HG03558 (cell line): ENCODE data around the gene RNU1-4.
"Not testable (repeated sequence)": the region's sequence is repeated elsewhere in the genome, so short reads cannot be mapped to it uniquely, and the experiment has no call there.

ENCODE experiments used
- ATAC-seq: cut with Tn5 transposase; IDR thresholded peaks from one replicate; pipeline ENCODE4 v1.9.1; 2021; ENCODE audit warnings: moderate number of reproducible peaks; ENCODE audit not compliant: unreplicated experiment; ENCODE audit errors: extremely low read depth

The RNU1-4 gene

DNA sequence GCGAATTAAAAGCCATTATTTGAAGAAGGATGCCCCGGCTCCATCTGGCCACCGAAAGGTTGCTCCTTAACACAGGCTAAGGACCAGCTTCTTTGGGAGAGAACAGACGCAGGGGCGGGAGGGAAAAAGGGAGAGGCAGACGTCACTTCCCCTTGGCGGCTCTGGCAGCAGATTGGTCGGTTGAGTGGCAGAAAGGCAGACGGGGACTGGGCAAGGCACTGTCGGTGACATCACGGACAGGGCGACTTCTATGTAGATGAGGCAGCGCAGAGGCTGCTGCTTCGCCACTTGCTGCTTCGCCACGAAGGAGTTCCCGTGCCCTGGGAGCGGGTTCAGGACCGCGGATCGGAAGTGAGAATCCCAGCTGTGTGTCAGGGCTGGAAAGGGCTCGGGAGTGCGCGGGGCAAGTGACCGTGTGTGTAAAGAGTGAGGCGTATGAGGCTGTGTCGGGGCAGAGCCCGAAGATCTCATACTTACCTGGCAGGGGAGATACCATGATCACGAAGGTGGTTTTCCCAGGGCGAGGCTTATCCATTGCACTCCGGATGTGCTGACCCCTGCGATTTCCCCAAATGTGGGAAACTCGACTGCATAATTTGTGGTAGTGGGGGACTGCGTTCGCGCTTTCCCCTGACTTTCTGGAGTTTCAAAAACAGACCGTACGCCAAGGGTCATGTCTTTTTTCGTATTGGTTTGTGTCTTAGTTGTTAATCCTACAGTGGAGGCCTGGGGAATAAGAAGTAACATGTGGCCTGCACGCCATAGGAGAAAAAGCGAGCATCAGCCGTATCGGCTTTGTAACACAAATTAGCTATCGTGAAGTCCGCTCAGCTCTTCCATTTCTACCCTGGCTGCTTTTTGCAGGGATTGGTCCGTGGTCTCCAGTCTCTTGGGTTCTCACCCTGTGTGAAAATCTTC is at the start of gene RNU1-4:
Gene RNU1-4, plus strand, starts transcription at position 470 of the 918 bp plus-strand sequence.
- ATAC-seq: not testable (repeated sequence)

DNA sequence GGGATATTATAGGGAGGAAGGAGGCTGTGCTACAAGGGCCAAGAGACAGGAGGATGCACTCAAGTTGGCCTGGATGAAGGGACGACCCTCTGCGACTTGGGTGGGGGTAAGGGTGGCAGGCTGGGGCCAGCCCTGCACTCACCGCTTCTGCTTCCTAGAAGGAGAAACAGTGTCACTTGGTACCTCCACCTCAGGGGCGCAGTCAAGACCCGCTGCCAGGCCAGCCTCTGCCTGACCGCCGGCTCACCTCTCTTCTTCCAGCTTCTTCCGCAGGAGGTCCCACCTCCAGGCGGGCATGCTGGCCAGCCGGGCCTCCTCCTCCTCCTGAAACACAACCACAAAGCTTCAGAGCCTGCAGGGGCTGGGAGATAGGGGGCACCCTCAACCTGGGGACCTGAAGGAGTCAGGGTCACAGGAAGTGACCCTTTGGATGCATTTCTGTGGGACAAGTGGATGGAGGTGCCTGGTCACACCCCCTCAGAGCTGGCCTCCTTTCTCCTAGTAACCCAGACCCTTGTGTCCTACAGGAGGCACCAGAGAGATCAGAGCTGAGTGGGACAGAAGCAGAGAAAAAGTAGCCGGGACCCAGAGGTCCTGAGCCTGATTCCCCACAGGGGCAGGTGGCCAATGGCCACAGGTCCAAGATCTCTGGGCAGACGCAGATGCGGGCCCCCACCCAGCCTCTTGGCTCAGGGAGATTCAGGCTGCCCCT is 49.2 kb upstream of the RNU1-4 start:
- ATAC-seq: not testable (repeated sequence)

DNA sequence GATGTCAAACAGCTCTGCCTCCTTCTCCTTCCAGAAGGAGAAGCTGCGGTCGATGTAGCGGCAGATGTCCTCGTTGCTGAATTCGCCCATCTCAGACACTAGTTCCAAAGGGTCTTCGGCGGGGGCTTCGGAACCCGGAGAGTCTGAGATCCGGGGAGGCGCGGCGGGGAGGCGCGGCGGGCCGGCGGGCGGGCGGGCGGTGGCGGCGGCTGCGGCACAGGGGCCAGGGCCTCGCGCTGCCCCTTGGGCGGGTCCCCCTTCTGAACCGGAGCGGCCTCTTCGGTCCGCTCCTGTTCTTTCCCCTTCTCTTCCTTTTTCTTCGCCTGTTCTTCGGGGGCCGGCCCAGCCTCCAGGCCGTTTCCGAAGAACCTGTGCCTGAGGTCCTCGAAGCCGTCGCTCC is 48.0 kb upstream of the RNU1-4 start:
- not testable (repeated sequence) for ATAC-seq

DNA sequence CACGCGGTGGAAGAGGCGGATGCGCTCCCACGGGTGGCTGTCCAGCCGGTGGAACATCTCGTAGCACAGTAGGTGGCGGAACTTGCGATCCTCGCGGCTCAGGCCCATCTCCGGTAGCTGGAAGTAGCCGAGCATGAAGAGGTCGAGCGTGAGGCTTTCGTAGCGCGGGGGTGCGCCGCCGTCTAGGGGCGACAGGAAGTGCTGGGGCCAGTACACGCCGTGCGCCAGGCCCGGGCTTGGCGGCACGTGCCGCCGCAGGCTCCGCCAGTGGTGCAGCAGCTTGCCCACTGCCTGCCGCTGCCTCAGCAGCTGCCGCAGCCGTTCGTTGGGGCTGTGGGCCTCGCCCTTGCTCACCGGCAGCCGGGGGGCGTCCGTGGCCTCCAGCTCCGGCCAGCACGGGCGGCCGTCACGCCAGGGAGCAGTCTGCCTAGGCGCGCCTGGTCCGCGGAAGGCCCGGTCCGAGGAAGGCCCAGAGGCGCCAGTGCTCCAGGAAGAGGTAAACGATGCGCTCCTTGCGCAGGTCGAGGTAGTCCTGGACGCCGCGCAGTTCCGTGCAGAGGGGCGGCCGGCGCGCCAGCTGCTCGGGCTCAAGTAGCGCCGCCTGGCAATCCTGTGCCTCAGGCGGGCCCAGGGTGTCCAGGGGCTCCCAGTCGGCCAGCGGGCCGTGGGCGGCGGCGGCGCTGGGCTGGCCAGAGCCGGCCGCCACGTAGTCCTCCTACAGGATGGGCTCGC is 47.4 kb upstream of the RNU1-4 start:
- not testable (repeated sequence) for ATAC-seq

DNA sequence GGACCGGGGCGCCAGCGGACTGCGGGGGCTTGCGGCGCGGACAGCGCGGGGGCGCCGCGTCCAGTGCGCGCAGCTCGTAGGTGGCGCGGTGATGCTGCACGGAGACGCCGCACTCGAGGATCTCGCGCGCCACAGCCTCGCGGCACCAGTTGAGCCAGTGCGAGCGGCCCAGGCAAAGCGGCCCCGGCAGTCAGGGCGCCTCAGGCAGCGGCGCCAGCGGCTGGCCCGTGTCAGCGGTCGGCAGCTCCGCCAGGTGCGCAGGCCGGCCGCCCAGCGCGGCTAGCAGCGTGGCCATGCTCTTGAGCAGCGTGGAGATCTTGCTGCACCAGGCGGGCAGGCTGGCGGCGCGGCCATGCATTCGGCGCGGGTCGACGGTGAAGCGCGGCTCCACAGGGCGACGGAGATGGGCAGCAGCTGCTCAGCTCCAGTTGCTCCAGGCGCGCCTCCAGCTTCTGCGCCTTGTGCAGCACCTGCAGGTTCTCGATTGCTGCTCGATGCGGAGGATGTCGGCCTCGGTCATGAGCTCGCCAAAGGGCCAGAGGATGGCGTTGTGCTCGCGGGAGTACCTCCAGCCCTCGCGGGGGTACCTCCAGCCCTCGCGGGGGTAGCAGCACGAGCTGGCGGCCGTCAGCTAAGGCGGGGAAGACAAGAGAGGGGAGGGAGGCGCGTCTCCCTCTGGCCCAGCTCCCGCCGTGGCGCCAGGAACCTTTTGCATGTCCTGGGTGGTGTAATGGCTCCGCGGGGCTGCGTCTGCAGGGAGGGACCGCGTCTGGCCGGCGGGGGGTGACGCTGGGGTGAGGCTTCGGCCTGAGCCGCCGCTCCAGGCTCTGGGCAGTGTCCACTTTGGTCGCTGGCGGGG is 46.6 kb upstream of the RNU1-4 start:
- ATAC-seq: not testable (repeated sequence)

DNA sequence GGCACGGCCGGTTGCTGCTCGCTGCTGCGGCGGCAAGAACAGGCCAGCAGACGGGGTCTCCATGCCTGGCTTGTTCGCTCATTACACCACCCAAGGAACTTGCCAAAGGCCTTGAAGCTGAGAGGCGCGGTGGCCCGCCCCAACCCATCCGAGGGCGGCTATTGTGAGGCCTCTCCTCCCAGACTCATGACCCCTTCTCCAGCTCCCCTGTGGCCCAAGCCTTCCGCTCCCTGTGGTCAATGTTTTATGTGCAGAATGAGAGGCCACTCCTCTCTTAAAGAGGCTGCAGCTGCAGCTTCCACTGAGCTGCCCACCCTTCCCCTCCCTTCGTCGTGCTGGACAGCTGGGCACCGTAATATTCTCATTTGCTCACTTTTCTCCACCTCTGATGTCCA is 46.0 kb upstream of the RNU1-4 start:
- ATAC-seq: not testable (repeated sequence)

DNA sequence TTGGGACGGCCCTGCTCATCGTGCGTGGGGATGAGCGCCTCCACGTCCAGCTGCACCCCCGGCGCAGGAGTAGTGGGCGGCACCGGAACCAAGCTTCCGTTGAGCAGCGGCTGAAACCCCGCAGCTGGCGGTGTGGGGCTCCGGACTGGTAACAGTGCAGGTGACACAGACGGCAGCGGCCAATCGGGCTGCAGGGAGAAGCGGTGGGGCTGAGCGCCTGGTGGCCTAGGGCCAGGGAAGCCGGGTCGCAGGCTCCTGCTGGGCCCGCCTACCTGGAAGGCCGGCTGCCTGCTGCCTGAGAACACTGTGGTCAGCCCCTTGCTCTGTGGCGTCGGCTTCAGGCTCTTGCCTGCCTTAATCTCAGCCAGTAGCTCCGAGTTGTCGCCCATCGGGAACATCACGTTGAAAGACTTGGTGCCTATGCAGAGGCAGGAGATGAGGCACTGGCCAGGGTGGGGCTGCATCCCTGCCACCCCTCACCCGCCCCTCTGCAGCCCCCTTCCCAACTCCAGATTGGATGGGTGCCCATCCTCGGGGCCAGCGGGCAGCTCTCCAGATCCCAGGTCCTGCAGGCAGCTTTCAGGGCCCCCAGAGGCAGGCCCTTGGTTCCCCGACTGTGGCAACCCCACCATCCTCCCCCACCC is 43.7 kb upstream of the RNU1-4 start:
- ATAC-seq: not testable (repeated sequence)

DNA sequence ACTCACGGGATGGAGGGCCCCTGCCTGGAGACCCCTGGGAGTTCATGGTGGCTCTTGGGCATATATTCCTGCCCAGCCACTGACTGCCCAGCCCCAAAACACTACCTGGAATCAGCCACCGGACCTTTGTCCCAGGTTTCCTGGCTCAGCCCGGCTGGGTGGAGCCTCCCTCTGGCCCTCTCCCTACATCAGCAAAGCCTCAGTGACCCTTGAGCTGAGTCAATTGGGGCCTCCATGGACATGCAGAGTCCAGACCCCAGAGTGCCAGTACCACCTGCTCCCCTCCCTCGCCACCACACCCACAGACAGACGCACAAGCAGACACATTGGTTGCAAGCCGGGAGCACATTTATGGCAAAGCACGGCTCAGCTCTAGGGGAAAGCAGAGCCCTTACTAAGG is 43.2 kb upstream of the RNU1-4 start:
- not testable (repeated sequence) for ATAC-seq

DNA sequence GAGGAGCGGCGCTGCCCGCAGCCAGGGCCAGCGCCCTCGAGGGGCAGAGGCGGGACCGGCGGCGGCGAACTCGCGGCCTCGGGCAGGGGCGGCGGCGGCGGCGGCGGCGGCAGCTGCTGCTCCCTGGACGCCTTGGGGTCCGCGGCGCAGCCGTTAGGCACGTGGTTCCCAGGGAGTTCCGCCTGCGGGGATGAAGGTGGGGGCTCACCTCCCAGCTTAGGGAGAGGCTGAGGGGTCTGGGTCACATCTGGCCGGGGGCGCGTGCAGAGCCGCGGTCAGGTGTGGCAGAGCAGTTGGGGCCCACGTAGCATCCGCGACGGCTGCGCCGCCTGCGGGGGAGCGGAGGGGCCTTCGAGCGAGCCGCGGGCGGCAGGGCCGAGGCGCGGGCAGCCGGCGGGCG is 40.9 kb upstream of the RNU1-4 start:
- ATAC-seq: not testable (repeated sequence)

DNA sequence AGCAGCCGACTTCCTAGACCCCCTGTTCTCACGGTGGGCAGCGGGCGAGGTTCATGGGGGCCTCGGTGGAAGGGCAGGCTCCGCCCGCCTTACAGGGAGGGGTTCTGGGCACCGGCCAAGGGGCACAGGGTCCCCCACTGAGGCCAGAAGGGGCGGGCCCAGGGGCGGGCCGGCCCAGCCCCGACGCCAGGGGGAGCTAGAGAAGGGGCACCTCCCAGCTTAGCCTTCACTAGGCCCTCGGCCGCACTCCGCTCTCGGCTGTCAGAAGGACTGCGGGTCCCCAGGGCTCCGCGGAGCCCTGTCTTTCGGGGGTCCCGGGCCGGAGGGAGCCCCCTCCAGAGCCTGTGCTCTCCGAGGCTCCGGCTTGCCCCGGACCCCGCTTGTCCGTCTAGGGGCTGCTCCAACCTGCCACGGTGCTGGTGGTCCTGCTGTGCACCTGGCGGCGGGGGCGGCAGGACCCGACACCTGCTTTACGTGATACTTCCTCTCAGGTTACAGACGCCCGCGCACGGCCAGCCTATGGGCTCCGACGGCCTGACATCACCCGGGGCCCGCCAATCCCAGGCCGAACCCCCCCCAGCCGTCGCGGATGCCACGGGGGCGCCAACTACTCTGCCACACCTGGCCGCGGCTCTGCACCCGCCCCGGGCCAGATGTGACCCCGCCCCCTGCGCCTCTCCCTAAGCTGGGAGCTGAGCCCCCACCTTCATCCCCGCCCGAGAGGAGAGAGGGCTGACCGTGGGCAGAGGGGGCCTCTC is 40.0 kb upstream of the RNU1-4 start:
- not testable (repeated sequence) for ATAC-seq

DNA sequence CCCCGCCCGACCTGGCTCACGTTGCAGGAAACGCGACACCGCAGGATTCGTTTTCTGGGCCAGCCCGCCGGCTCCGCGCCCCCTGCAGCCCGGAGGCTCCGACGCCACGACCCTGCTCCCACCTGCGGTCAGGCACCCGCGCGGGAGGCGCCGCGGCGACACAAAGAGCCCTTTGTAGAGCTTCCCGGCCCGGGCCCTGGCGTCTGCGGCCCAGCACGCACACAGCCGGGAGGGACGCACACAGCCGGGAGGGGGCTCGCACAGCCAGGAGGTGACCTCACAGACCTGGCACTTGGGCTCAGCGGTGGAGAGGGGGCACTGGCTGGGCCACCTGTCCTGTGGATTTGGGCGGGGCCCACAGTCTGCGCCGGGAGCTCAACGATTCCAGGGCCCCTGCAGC is 39.1 kb upstream of the RNU1-4 start:
- not testable (repeated sequence) for ATAC-seq

DNA sequence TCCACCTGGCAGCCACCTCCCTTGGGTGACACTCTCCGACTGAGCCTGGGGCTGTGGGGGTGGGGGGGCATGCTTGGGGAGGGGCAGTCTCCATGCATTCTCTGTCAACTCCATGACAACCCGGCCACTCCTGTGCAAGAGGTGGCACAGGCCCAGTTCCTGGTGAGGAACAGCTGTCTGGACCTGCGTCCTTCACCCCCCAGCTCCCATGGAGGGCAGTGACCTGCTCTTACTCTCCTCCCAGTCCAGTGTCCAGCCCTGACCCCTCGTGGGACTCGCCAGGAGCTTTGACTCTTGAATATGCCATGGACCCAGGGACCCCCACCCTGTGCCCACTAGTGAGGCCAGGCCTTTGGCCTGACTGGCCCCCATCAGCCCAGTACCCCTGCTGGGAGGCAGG is 38.0 kb upstream of the RNU1-4 start:
- ATAC-seq: not testable (repeated sequence)

DNA sequence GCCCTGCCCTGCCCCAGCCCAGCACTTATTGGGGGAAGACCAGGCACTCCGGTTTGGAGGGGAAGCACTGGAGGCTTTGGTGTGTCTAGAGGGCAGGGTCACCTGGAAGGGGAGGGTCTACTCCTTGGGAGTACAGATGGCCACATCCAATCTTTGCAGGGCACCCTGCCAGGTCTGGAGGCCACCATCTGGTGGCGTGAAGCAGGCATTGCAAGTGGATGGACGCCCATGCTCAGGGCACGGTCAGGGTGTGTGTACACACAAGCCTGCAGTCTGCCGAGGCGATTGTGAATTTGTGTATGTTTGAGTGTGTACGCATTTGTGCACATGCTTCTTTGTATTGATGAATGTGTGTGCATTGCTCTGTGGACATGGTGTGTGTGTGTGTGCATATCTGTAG is 37.2 kb upstream of the RNU1-4 start:
- ATAC-seq: not testable (repeated sequence)

DNA sequence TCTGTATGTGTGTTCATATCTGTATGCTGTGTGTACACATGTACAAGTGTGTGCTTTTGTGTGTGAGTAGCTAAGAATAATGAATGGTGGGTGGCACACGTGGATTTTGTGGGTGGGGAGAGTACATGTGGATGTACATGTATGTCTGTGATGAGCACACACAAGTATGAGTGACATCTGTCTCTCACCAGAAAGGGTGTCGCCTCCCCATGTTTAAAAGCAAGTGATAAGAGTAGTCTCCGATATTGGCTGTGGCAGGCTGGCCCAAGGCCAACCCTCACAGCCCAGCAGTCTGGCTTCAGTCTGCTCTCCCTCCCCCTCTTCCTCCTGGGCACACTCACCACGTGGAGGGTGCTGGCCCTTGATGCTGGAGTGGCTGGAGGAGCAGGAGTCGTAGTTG is 36.7 kb upstream of the RNU1-4 start:
- ATAC-seq: not testable (repeated sequence)

DNA sequence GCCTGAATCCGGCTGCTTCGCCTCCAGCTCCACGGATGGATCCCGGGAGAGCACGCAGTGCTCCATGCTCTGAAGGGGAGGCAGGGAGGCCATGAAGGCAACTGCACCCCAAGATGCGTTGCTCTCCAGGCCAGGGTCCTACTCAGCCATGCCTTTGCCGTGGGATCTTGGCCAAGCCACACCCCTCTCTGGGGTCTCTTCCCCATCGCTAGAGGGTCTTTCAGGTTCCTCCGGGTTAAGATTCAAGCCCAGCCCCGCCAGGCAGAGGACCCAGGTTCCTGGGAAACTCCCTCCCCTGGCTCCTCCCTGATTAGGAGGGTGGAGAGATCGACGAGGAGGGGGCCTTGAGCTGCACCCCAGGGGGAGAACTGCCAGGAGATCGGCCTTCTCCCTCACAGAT is 36.2 kb upstream of the RNU1-4 start:
- not testable (repeated sequence) for ATAC-seq

DNA sequence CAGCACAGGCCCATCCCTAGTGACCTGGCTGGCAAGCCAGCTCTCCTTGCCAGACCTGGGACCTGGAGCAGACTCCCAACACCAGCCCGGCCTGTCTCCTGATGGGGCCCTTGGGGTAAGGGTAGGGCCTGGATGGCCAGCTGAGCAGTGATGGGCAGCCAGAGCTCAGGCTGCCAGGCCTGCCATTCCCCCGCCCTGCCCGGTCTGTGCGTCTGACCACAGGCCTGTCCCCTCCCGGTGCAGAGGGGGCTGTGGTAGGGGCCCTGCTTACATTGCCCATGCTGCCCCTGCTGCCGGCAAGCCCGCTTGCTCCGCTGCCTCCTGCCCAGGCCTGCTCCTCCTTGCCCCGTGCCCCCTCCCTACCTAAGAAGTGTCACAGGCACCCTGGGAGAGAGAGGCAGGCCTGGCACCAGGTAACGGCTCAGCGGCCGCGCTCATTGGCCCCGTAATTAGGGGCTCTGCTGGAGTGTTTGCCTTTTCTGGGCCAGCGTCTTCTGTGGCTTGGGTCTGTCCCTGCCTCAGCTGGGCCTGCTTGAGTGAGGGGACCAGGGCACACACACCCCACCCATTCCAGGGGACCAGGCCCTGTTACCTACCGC is 35.7 kb upstream of the RNU1-4 start:
- not testable (repeated sequence) for ATAC-seq

DNA sequence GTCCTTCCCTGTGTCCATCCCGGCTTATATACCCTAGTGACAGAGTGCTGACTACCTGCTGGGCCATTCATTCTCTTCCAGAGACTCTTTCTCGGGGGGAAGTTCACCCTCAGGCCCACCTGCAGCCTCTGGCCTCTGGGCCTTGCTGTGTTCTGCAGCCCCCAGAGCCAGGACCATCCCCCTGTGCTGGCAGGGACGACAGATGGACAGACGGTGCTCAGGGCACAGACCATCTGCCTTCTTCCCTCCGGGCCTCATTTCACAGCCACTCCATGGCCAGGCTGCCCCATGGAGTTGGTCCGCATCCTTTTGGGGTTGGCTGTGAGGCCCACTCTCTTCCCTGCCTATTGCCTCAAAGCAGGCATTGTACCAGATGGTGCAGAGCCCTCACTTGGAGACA is 34.0 kb upstream of the RNU1-4 start:
- ATAC-seq: not testable (repeated sequence)
